Duodenal mucosa (tissue), 2 donors: Measurements from ENCODE around the gene PSORS1C1.

Experiments
- H3K27ac ChIP-seq: one replicate; pipeline ENCODE4 v1.7.0; 2013; ENCODE audit warnings: low read depth, low read length
- H3K27me3 ChIP-seq, 2 donors: one replicate each; pipeline ENCODE4 v1.7.0; 2013; ENCODE audit warnings: low read length in 2 of 2, control low read depth in 1 of 2; ENCODE audit not compliant: insufficient read depth in 2 of 2, control insufficient read depth in 1 of 2
- H3K36me3 ChIP-seq, 2 donors: one replicate each; pipeline ENCODE4 v1.7.0; 2013; ENCODE audit warnings: low read length in 2 of 2, control low read depth in 1 of 2; ENCODE audit not compliant: insufficient read depth in 2 of 2, control insufficient read depth in 1 of 2
- H3K4me1 ChIP-seq, 2 donors: one replicate each; pipeline ENCODE4 v1.7.0; 2013; ENCODE audit warnings: low read length in 2 of 2, control low read depth in 1 of 2; ENCODE audit not compliant: insufficient read depth in 2 of 2, control insufficient read depth in 1 of 2
- H3K4me3 ChIP-seq, 2 donors: one replicate each; pipeline ENCODE4 v1.7.0; 2013; ENCODE audit warnings: low read length in 2 of 2, low read depth in 1 of 2
- H3K9ac ChIP-seq, 2 donors: one replicate each; pipeline ENCODE4 v1.7.0; 2013; ENCODE audit warnings: low read length in 2 of 2, low read depth in 1 of 2
- H3K9me3 ChIP-seq, 2 donors: one replicate each; pipeline ENCODE4 v1.7.0; 2013; ENCODE audit warnings: low read length in 2 of 2, control low read depth in 1 of 2; ENCODE audit not compliant: control insufficient read depth in 1 of 2

The PSORS1C1 gene

GRCh38 chr6:31081872-31082271 lies 32.7 kb upstream of the PSORS1C1 start:
- peaks cover 0 to 4% of the 10 kb centered on the region in 2 donors for H3K27me3 ChIP-seq
- no peak overlapping the region for H3K4me3 ChIP-seq
- no peaks in the 10 kb centered on the region for H3K9me3 ChIP-seq
- H3K9ac ChIP-seq = no peak overlapping the region
- no peaks in the 10 kb centered on the region for H3K36me3 ChIP-seq
- H3K4me1 ChIP-seq = peaks cover 5 to 9% of the 10 kb centered on the region in 2 donors
- H3K27ac ChIP-seq = no peak overlapping the region

GRCh38 chr6:31083742-31084354 lies 30.8 kb upstream of the PSORS1C1 start:
- no peak overlapping the region for H3K9ac ChIP-seq

GRCh38 chr6:31086788-31087440 lies 27.7 kb upstream of the PSORS1C1 start:
- H3K27ac ChIP-seq = no peak overlapping the region
- H3K36me3 ChIP-seq = no peaks in the 10 kb centered on the region
- no peak overlapping the region for H3K4me3 ChIP-seq
- H3K9me3 ChIP-seq = no peaks in the 10 kb centered on the region
- H3K27me3 ChIP-seq = peaks cover 0 to 4% of the 10 kb centered on the region in 2 donors
- H3K4me1 ChIP-seq = peaks cover 11 to 16% of the 10 kb centered on the region in 2 donors
- H3K9ac ChIP-seq = no peak overlapping the region

More at GRCh38 chr6:31083742-31084354, 30.8 kb upstream of the PSORS1C1 start:
- H3K27me3 ChIP-seq = peaks cover 0 to 4% of the 10 kb centered on the region in 2 donors
- no peak overlapping the region for H3K27ac ChIP-seq
- no peak overlapping the region for H3K4me3 ChIP-seq
- H3K4me1 ChIP-seq = peaks cover 11 to 14% of the 10 kb centered on the region in 2 donors
- H3K9me3 ChIP-seq = no peaks in the 10 kb centered on the region
- no peaks in the 10 kb centered on the region for H3K36me3 ChIP-seq

GRCh38 chr6:31087494-31088089 lies 27.0 kb upstream of the PSORS1C1 start:
- Histone ChIP-seq H3K27me3 (peaks cover 0 to 4% of the 10 kb centered on the region in 2 donors), H3K9ac (no peak overlapping the region), H3K4me3 (no peak overlapping the region), H3K4me1 (peaks cover 11 to 19% of the 10 kb centered on the region in 2 donors), H3K9me3 (no peaks in the 10 kb centered on the region), H3K27ac (no peak overlapping the region), H3K36me3 (no peaks in the 10 kb centered on the region)

- peaks cover 0 to 10% of the 10 kb centered on the region in 2 donors for H3K27me3 ChIP-seq
- H3K4me3 ChIP-seq = no peak overlapping the region
- H3K9me3 ChIP-seq = no peaks in the 10 kb centered on the region
- H3K9ac ChIP-seq = no peak overlapping the region
- H3K27ac ChIP-seq = no peak overlapping the region
- no peaks in the 10 kb centered on the region for H3K36me3 ChIP-seq
- peaks cover 21 to 24% of the 10 kb centered on the region in 2 donors for H3K4me1 ChIP-seq
Measured at GRCh38 chr6:31090275-31090972, 24.2 kb upstream of the PSORS1C1 start.

GRCh38 chr6:31090973-31091364 lies 23.6 kb upstream of the PSORS1C1 start:
- Histone ChIP-seq H3K36me3 (no peaks in the 10 kb centered on the region), H3K4me3 (no peak overlapping the region), H3K9me3 (no peaks in the 10 kb centered on the region), H3K4me1 (peaks cover 21 to 24% of the 10 kb centered on the region in 2 donors), H3K27me3 (peaks cover 0 to 6% of the 10 kb centered on the region in 2 donors), H3K27ac (no peak overlapping the region), H3K9ac (no peak overlapping the region)

GRCh38 chr6:31091680-31092079 lies 22.9 kb upstream of the PSORS1C1 start:
- H3K4me1 ChIP-seq = peaks cover 18 to 20% of the 10 kb centered on the region in 2 donors
- no peak overlapping the region for H3K27ac ChIP-seq
- H3K9me3 ChIP-seq = no peaks in the 10 kb centered on the region
- H3K4me3 ChIP-seq = no peak overlapping the region
- H3K27me3 ChIP-seq = peaks cover 0 to 6% of the 10 kb centered on the region in 2 donors
- H3K9ac ChIP-seq = no peak overlapping the region
- no peaks in the 10 kb centered on the region for H3K36me3 ChIP-seq

- Histone ChIP-seq H3K27ac (no peak overlapping the region), H3K4me3 (no peak overlapping the region), H3K4me1 (peaks cover 12 to 19% of the 10 kb centered on the region in 2 donors), H3K9ac (no peak overlapping the region), H3K36me3 (no peaks in the 10 kb centered on the region), H3K27me3 (peaks cover 0 to 6% of the 10 kb centered on the region in 2 donors), H3K9me3 (no peaks in the 10 kb centered on the region)
Measured at GRCh38 chr6:31092238-31092637, 22.4 kb upstream of the PSORS1C1 start.

GRCh38 chr6:31092769-31093505 lies 21.7 kb upstream of the PSORS1C1 start:
- Histone ChIP-seq H3K9me3 (no peaks in the 10 kb centered on the region), H3K4me1 (peaks cover 10 to 17% of the 10 kb centered on the region in 2 donors), H3K27me3 (peaks cover 0 to 6% of the 10 kb centered on the region in 2 donors), H3K27ac (no peak overlapping the region), H3K9ac (no peak overlapping the region), H3K4me3 (no peak overlapping the region), H3K36me3 (no peaks in the 10 kb centered on the region)
